Tracheal epithelial cell (primary cell): ENCODE measurements around the gene MXD3. TPM values are rescaled to one million over a fixed set of nuclear protein-coding genes. Genes with fewer than 3 reads are reported as not detected.

Experiments used
- total RNA-seq: library from RNA; depleted of rRNA; stranded (reverse); fragments of >200 nt; gene quantifications from 2 replicates; pipeline ENCODE4 v1.2.1, GENCODE V29; 2014

MXD3 gene
- total RNA-seq, result 2.7 and 3.2 TPM in 2 replicates

DNA sequence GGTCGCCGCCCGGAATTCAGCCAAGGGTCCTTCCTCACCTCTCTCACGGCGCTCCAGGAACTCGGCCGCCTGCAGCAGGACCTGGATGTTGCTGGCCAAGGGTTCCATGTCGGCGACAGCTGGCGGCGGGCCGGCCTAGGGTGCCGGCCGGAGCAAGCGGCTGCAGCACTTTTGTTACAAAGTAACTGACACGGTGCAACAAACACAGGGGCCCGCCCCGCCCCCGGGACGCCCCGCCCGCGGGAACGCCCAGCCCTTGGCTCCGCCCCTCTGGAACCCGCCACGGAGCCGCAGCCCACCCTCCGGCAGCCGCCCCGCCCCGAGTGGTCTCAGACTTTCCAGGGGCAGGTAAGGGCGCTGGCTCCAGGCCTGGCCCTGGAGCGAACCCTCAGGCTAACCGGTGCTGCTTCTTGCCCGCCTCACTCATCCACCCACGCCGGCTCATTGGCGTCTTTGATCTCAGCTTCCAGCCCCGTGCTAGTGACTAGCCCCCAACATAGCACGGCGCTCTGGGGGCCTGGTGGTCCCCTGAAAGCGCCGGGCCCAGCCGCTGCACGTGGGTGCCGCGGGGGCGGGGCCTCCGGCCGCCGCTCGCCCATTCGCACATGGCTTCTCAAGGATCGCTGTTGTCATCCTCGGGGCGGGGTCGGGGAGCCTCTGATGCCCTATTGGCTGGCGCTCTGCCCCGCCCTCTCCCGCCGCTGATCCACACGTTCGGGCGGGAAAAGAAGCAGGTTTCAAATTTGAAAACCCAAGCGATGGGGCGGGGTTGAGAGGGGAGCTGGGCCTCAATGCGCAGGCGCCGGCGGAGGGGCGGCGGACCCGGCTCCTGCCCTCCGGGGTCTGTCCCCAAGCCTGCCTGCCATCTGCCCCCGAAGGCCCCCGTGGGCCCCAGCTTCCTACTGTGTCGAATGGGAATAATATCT, at the start of gene MXD3:
TSS of gene MXD3 (minus strand) at position 176 of the 926 bp plus-strand sequence. CDS start at position 108, 68 bp downstream.

DNA sequence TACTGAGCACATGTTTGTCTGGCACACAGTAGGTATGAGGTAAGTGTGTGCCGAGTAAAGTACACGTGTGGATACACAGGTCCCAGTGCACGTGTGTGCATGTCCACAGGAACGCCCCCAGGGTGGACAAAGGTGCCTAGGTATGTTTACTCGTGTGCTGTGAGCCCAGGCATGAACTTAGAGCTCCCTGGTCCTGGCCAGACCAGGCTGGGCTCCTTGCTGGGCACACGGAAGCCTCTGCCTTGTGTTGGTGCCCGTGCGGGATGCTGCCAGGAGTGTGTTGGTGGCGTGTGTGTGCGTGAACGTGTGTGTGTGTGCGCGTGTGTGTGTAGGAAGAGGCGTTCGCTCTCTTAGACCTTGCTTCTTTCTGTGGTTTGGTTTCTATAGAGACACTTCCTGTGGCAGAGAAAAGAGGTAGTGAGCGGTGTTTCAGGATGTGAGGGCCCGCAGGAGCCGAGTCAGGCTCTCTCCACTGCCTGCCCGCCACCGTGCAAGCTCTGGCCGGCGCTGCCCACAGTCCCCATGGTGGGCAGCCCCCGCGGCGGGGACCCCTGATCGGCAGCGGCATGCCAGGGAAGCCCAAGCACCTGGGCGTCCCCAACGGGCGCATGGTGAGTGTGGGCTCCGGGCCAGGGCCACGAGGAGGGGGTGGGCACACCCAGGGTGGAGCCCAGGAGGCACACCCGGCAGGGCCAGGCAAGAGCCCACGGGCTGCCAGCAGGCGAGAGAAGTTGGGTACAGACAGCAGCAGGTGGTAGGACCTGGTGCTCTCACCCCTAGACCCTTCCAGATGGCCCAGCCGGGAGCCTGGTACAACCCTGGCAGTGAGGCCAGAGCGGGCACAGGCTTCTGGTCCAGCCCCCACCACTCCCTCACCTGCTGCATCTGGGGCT, 46.0 kb upstream of the MXD3 start, which contains the start of gene RGS14:
TSS of gene RGS14 (plus strand) at position 466 of the 893 bp plus-strand sequence. CDS start at position 567, 101 bp downstream.

GRCh38 chr5:177351392-177352329, 40.0 kb upstream of the MXD3 start, which contains the start of gene LMAN2:
TSS of gene LMAN2 (minus strand) at chr5:177351668. CDS start at chr5:177351647, 21 bp downstream.

GRCh38 chr5:177303121-177303924, 8.4 kb downstream of the MXD3 start, which contains the start of the genes PRELID1 and RAB24:
TSS of gene PRELID1 (plus strand) at chr5:177303799. CDS start at chr5:177303986, 187 bp downstream.
TSS of gene RAB24 (minus strand) at chr5:177303719. CDS start at chr5:177303288, 431 bp downstream.

Other genes starting within 250 kb of the MXD3 start
- gene FGFR4, start 225.0 kb downstream of the MXD3 start, total RNA-seq, result 3.8 and 4.6 TPM in 2 replicates
- 33.0 and 43.3 TPM in 2 replicates for gene NSD1, start 178.1 kb downstream of the MXD3 start, total RNA-seq
- gene RAB24, start 8.2 kb downstream of the MXD3 start, total RNA-seq, result 8.1 and 14.0 TPM in 2 replicates
- gene PRELID1, start 8.1 kb downstream of the MXD3 start, total RNA-seq, result 99.7 and 130 TPM in 2 replicates
- 295 and 378 TPM in 2 replicates for gene LMAN2, start 39.8 kb upstream of the MXD3 start, total RNA-seq
- gene RGS14, start 46.0 kb upstream of the MXD3 start, total RNA-seq, result 8.2 and 15.1 TPM in 2 replicates
- gene SLC34A1, start 72.5 kb upstream of the MXD3 start, total RNA-seq, result 0.43 TPM in 1 of 2 replicates, not detected in the other
- not detected in 2 replicates for gene PFN3, start 88.8 kb upstream of the MXD3 start, total RNA-seq
- 13.2 and 15.9 TPM in 2 replicates for gene F12, start 97.7 kb upstream of the MXD3 start, total RNA-seq
- gene GRK6, start 114.8 kb upstream of the MXD3 start, total RNA-seq, result 19.4 and 32.8 TPM in 2 replicates
- gene PRR7, start 134.9 kb upstream of the MXD3 start, total RNA-seq, result 5.3 and 10.0 TPM in 2 replicates
- gene DBN1, start 161.7 kb upstream of the MXD3 start, total RNA-seq, result 39.6 and 130 TPM in 2 replicates
- gene PDLIM7, start 185.7 kb upstream of the MXD3 start, total RNA-seq, result 25.8 and 86.8 TPM in 2 replicates
- gene DOK3, start 197.9 kb upstream of the MXD3 start, total RNA-seq, result 0.85 and 1.7 TPM in 2 replicates
- 65.9 and 106 TPM in 2 replicates for gene DDX41, start 205.1 kb upstream of the MXD3 start, total RNA-seq
- 9.8 and 14.2 TPM in 2 replicates for gene FAM193B, start 242.7 kb upstream of the MXD3 start, total RNA-seq